Activated naive CD4-positive, alpha-beta T cell treated with anti-CD3 and anti-CD28 coated beads, Interleukin-2, amount 50 U/mL, for 72 hours (primary cell): ENCODE data around the gene PAM. TPM values are rescaled to one million over a fixed set of nuclear protein-coding genes. Genes with fewer than 3 reads are reported as not detected.
"Not testable (repeated sequence)": the region's sequence is repeated elsewhere in the genome, so short reads cannot be mapped to it uniquely, and the experiment has no call there.

Experiments
- ATAC-seq, 2 donors: fragments of 150-1000 bp; cut with Tn5 transposase; 2 replicates each; pipeline ENCODE4 v1.10.0; 2021; ENCODE audit warnings: mild to moderate bottlenecking in 2 of 2, moderate library complexity in 2 of 2
- DNase-seq, 2 donors: peaks; one replicate each; pipeline ENCODE4 v3.0.0; 2021 to 2022; ENCODE audit warnings: low spot score in 2 of 2
- H3K27ac Mint-ChIP-seq, 2 donors: one replicate each; pipeline ENCODE4 v1.8.0; 2022; ENCODE audit warnings: mild to moderate bottlenecking in 2 of 2, mixed read lengths in 2 of 2
- H3K36me3 Mint-ChIP-seq, 2 donors: one replicate each; pipeline ENCODE4 v1.8.0; 2022; ENCODE audit warnings: mixed read lengths in 2 of 2
- H3K9me3 Mint-ChIP-seq, 2 donors: one replicate each; pipeline ENCODE4 v1.8.0; 2022; ENCODE audit warnings: mixed read lengths in 2 of 2
- total RNA-seq, 2 donors: library from RNA; stranded (reverse); gene quantifications; one replicate each; pipeline ENCODE4 v1.2.3, GENCODE V29; 2022

PAM gene
- total RNA-seq, 2 donors from 2014 or later, result 14.2 to 88.0 TPM

- no peak for ATAC-seq
- peaks cover 0 to 8% of the 10 kb centered on the region in 2 donors for H3K36me3 Mint-ChIP-seq
Observed at GRCh38 chr5:103031607-103032006, 276.5 kb downstream of the PAM start.

GRCh38 chr5:103033696-103034095, 278.6 kb downstream of the PAM start:
- Mint-ChIP-seq H3K27ac (no peak overlapping the region), H3K36me3 (peaks cover 0 to 8% of the 10 kb centered on the region in 2 donors), H3K9me3 (no peaks in the 10 kb centered on the region)
- peak in 1 of 2 donors; percentile 30 for ATAC-seq
- DNase-seq, result no peak

More at GRCh38 chr5:103031607-103032006, 276.5 kb downstream of the PAM start:
- no peaks in the 10 kb centered on the region for H3K9me3 Mint-ChIP-seq
- H3K27ac Mint-ChIP-seq, result no peak overlapping the region
- no peak for DNase-seq

- DNase-seq, result no peak
- ATAC-seq, result no peak
- no peak overlapping the region for H3K27ac Mint-ChIP-seq
- peaks cover 0 to 8% of the 10 kb centered on the region in 2 donors for H3K36me3 Mint-ChIP-seq
- no peaks in the 10 kb centered on the region for H3K9me3 Mint-ChIP-seq
Observed at GRCh38 chr5:103034662-103035392, 279.7 kb downstream of the PAM start.

- peaks cover 0 to 8% of the 10 kb centered on the region in 2 donors for H3K36me3 Mint-ChIP-seq
Observed at GRCh38 chr5:103035701-103036100, 280.6 kb downstream of the PAM start.

GRCh38 chr5:103036601-103037000, 281.5 kb downstream of the PAM start:
- Mint-ChIP-seq H3K9me3 (no peaks in the 10 kb centered on the region), H3K27ac (no peak overlapping the region), H3K36me3 (peaks cover 0 to 8% of the 10 kb centered on the region in 2 donors)
- no peak for DNase-seq
- no peak for ATAC-seq

More at GRCh38 chr5:103035701-103036100, 280.6 kb downstream of the PAM start:
- H3K9me3 Mint-ChIP-seq, result no peaks in the 10 kb centered on the region
- ATAC-seq, result no peak
- no peak overlapping the region for H3K27ac Mint-ChIP-seq
- no peak for DNase-seq

- ATAC-seq, result no peak
- H3K36me3 Mint-ChIP-seq, result no peaks in the 10 kb centered on the region
Observed at GRCh38 chr5:103037673-103038455, 282.8 kb downstream of the PAM start.

GRCh38 chr5:103041071-103041676, 286.1 kb downstream of the PAM start:
- H3K27ac Mint-ChIP-seq, result no peak overlapping the region
- no peaks in the 10 kb centered on the region for H3K9me3 Mint-ChIP-seq
- H3K36me3 Mint-ChIP-seq, result no peaks in the 10 kb centered on the region
- DNase-seq, result no peak
- no peak for ATAC-seq

More at GRCh38 chr5:103037673-103038455, 282.8 kb downstream of the PAM start:
- Mint-ChIP-seq H3K27ac (no peak overlapping the region), H3K9me3 (no peaks in the 10 kb centered on the region)
- DNase-seq, result no peak

- ATAC-seq, H3K27ac Mint-ChIP-seq, H3K9me3 Mint-ChIP-seq, H3K36me3 Mint-ChIP-seq, DNase-seq: not testable (repeated sequence)
Observed at GRCh38 chr5:103046706-103047105, 291.6 kb downstream of the PAM start.

GRCh38 chr5:103057208-103058130, 302.4 kb downstream of the PAM start:
- Mint-ChIP-seq H3K27ac (no peak overlapping the region), H3K9me3 (peaks cover 3% of the 10 kb centered on the region in 2 donors), H3K36me3 (peaks cover 0 to 4% of the 10 kb centered on the region in 2 donors)
- ATAC-seq (peak in 1 of 2 donors; percentile 43), DNase-seq (no peak)

- Mint-ChIP-seq H3K27ac (no peak overlapping the region), H3K9me3 (peaks cover 3% of the 10 kb centered on the region in 2 donors), H3K36me3 (peaks cover 0 to 4% of the 10 kb centered on the region in 2 donors)
- DNase-seq, result no peak
- ATAC-seq, result no peak
Observed at GRCh38 chr5:103059525-103059924, 304.4 kb downstream of the PAM start.

- ATAC-seq, result no peak
- DNase-seq, result no peak
- H3K36me3 Mint-ChIP-seq, result peaks cover 0 to 4% of the 10 kb centered on the region in 2 donors
- H3K9me3 Mint-ChIP-seq, result peaks cover 3% of the 10 kb centered on the region in 2 donors
- no peak overlapping the region for H3K27ac Mint-ChIP-seq
Observed at GRCh38 chr5:103060424-103060954, 305.4 kb downstream of the PAM start.

GRCh38 chr5:103066326-103066725, 311.2 kb downstream of the PAM start:
- H3K36me3 Mint-ChIP-seq, result no peaks in the 10 kb centered on the region
- DNase-seq (no peak), ATAC-seq (no peak)
- H3K9me3 Mint-ChIP-seq, result no peaks in the 10 kb centered on the region
- H3K27ac Mint-ChIP-seq, result no peak overlapping the region

- not testable (repeated sequence) for ATAC-seq, H3K27ac Mint-ChIP-seq, DNase-seq
- H3K9me3 Mint-ChIP-seq, result peaks cover 38 to 44% of the 10 kb centered on the region in 2 donors
- peaks cover 19 to 48% of the 10 kb centered on the region in 2 donors for H3K36me3 Mint-ChIP-seq
Observed at GRCh38 chr5:103073500-103073899, 318.4 kb downstream of the PAM start.

- H3K27ac Mint-ChIP-seq, result no peak overlapping the region
- H3K36me3 Mint-ChIP-seq, result peaks cover 19 to 55% of the 10 kb centered on the region in 2 donors
- ATAC-seq (no peak), DNase-seq (no peak)
- H3K9me3 Mint-ChIP-seq, result peaks cover 44 to 51% of the 10 kb centered on the region in 2 donors
Observed at GRCh38 chr5:103075442-103075841, 320.3 kb downstream of the PAM start.
